Epidermal melanocyte (primary cell): Measurements from ENCODE around the gene PLOD2.

ENCODE experiments used
- DNase-seq: peaks from one replicate; pipeline ENCODE4 v3.0.0; 2011; ENCODE audit warnings: low spot score; ENCODE audit not compliant: insufficient read length

PLOD2 gene

GRCh38 chr3:146160964-146161662 is at the start of gene PLOD2:
PLOD2 (minus strand) TSS chr3:146161184; CDS start chr3:146160989, 195 bp downstream.
- DNase-seq = peak; percentile 43

- no peak for DNase-seq
Observed at GRCh38 chr3:146209371-146209770, 48.4 kb upstream of the PLOD2 start.

- no peak for DNase-seq
Observed at GRCh38 chr3:146203776-146204175, 42.8 kb upstream of the PLOD2 start.

- DNase-seq = no peak
Observed at GRCh38 chr3:146200461-146201220, 39.7 kb upstream of the PLOD2 start.

GRCh38 chr3:146199762-146200161 is 38.8 kb upstream of the PLOD2 start:
- DNase-seq = no peak

- no peak for DNase-seq
Observed at GRCh38 chr3:146196789-146197188, 35.8 kb upstream of the PLOD2 start.

- no peak for DNase-seq
Observed at GRCh38 chr3:146195605-146196004, 34.6 kb upstream of the PLOD2 start.

- DNase-seq = no peak
Observed at GRCh38 chr3:146195030-146195429, 34.0 kb upstream of the PLOD2 start.

- DNase-seq = no peak
Observed at GRCh38 chr3:146191051-146191450, 30.1 kb upstream of the PLOD2 start.

GRCh38 chr3:146189519-146190173 is 28.7 kb upstream of the PLOD2 start:
- DNase-seq = no peak

GRCh38 chr3:146187334-146187950 is 26.5 kb upstream of the PLOD2 start:
- DNase-seq = no peak

GRCh38 chr3:146184241-146185015 is 23.4 kb upstream of the PLOD2 start:
- no peak for DNase-seq

GRCh38 chr3:146181216-146181615 is 20.2 kb upstream of the PLOD2 start:
- no peak for DNase-seq

GRCh38 chr3:146180376-146180775 is 19.4 kb upstream of the PLOD2 start:
- no peak for DNase-seq

GRCh38 chr3:146178006-146178689 is 17.2 kb upstream of the PLOD2 start:
- no peak for DNase-seq

- no peak for DNase-seq
Observed at GRCh38 chr3:146177519-146177918, 16.5 kb upstream of the PLOD2 start.

GRCh38 chr3:146177072-146177471 is 16.1 kb upstream of the PLOD2 start:
- no peak for DNase-seq

- DNase-seq = no peak
Observed at GRCh38 chr3:146172586-146172985, 11.6 kb upstream of the PLOD2 start.

- no peak for DNase-seq
Observed at GRCh38 chr3:146170591-146170990, 9.6 kb upstream of the PLOD2 start.

- no peak for DNase-seq
Observed at GRCh38 chr3:146169891-146170290, 8.9 kb upstream of the PLOD2 start.

- no peak for DNase-seq
Observed at GRCh38 chr3:146166826-146167225, 5.8 kb upstream of the PLOD2 start.
